ENCODE measurements around the gene CUX1.
"Not testable (repeated sequence)": the region's sequence is repeated elsewhere in the genome, so short reads cannot be mapped to it uniquely, and the experiment has no call there.

CUX1 gene

GRCh38 chr7:102228935-102229334 lies 411.5 kb downstream of the CUX1 start:
- no peak for DNase-seq (ENCODE audit: low read depth, low spot score)
- no peak overlapping the region for H3K4me3 ChIP-seq (ENCODE audit: low read depth, low read length)
- no peak for TF ChIP-seq CTCF (IDR thresholded peaks at IDR 0.05; ENCODE audit: insufficient read depth, low read length, missing control alignments)
- CTCF ChIA-PET: interaction anchor here (0.6 kb wide), 1 partner anchor 667 kb away, joined by 3 read pairs; no protein-coding TSS in a partner anchor
- POLR2A ChIA-PET: no interaction called here

GRCh38 chr7:102230162-102230561 lies 412.7 kb downstream of the CUX1 start:
- CTCF ChIA-PET: interaction anchor here (0.7 to 1.1 kb wide), 3 partner anchors 43 to 542 kb away, joined by 3 to 5 read pairs (median 3); no protein-coding TSS in a partner anchor
- H3K4me3 ChIP-seq (ENCODE audit: low read depth, low read length); DNase-seq (ENCODE audit: low read depth, low spot score); POLR2A ChIA-PET: not testable (repeated sequence)

DNA sequence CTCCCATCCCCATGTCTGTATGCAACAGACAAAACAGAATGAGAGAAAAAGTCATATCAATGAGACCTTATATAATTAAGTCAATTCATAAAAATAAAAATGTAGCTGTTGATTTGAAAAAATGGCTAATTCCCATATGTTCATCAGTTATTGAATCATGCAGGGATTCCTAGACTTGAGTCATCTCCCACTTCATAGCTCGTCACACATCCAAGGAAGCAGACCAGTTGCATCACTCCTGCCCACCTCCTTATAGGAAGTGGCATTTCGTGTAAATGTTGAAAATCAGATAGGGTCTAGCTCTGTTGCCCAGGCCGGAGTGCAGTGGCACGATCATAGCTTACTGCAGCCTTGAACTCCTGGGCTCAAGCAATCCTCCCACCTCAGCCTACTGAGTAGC lies 413.2 kb downstream of the CUX1 start:
- ChIA-PET POLR2A (no interaction called here), CTCF (interaction anchor here (0.7 to 1.1 kb wide), 4 partner anchors 42 to 542 kb away, joined by 3 to 5 read pairs (median 3); no protein-coding TSS in a partner anchor)
- no peak for TF ChIP-seq CTCF (IDR thresholded peaks at IDR 0.05; ENCODE audit: insufficient read depth, low read length, missing control alignments)
- H3K4me3 ChIP-seq (ENCODE audit: low read depth, low read length): no peak overlapping the region
- no peak for DNase-seq (ENCODE audit: low read depth, low spot score)

GRCh38 chr7:102232611-102233286 lies 415.3 kb downstream of the CUX1 start:
- ChIA-PET POLR2A (no interaction called here), CTCF (interaction anchor here (1.1 to 1.4 kb wide), 2 partner anchors 415 to 544 kb away, joined by 5 to 6 read pairs; no protein-coding TSS in a partner anchor)
- H3K4me3 ChIP-seq (ENCODE audit: low read depth, low read length): no peak overlapping the region
- TF ChIP-seq CTCF (IDR thresholded peaks at IDR 0.05; ENCODE audit: insufficient read depth, low read length, missing control alignments): no peak
- no peak for DNase-seq (ENCODE audit: low read depth, low spot score)

- no peak overlapping the region for H3K4me3 ChIP-seq (ENCODE audit: low read depth, low read length)
- no peak for TF ChIP-seq CTCF (IDR thresholded peaks at IDR 0.05; ENCODE audit: insufficient read depth, low read length, missing control alignments)
- ChIA-PET POLR2A (no interaction called here), CTCF (interaction anchor here (0.6 to 1.2 kb wide), 3 partner anchors 353 to 684 kb away, joined by 3 to 8 read pairs (median 3); no protein-coding TSS in a partner anchor)
- no peak for DNase-seq (ENCODE audit: low read depth, low spot score)
These were observed 416.7 kb downstream of the CUX1 start for GRCh38 chr7:102234131-102234530.

- CTCF ChIA-PET: interaction anchor here (0.6 to 3.6 kb wide), 5 partner anchors 354 to 685 kb away, joined by 3 to 28 read pairs (median 8); no protein-coding TSS in a partner anchor
- DNase-seq (ENCODE audit: low read depth, low spot score): no peak
- POLR2A ChIA-PET: no interaction called here
- no peak overlapping the region for H3K4me3 ChIP-seq (ENCODE audit: low read depth, low read length)
- TF ChIP-seq CTCF (IDR thresholded peaks at IDR 0.05; ENCODE audit: insufficient read depth, low read length, missing control alignments): no peak
These were observed 417.6 kb downstream of the CUX1 start for GRCh38 chr7:102234801-102235550.
